Right atrium auricular region (tissue), 2 donors: ENCODE results near the gene SPOCK1. TPM values are rescaled to one million over a fixed set of nuclear protein-coding genes. Genes with fewer than 3 reads are reported as not detected.

Experiments used
- DNase-seq: peaks from one replicate; pipeline ENCODE4 v3.0.0-alpha.2; 2019; ENCODE audit warnings: low spot score
- H3K27ac ChIP-seq, 2 donors: fragments of 200-600 bp; sonication (generic); 1 replicate in 1 of 2; 2 replicates in 1 of 2; pipeline ENCODE4 v1.5.1; 2016 to 2019
- H3K27me3 ChIP-seq, 2 donors: fragments of 200-600 bp; sonication (generic); one replicate each; pipeline versions ENCODE4 v1.5.1 to v1.6.0; 2017 to 2019
- H3K36me3 ChIP-seq: fragments of 200-600 bp; sonication (generic); one replicate; pipeline ENCODE4 v1.5.1; 2016
- H3K4me1 ChIP-seq, 2 donors: fragments of 200-600 bp; sonication (generic); one replicate each; pipeline versions ENCODE4 v1.5.1 to v1.6.0; 2017 to 2019
- H3K4me3 ChIP-seq, 2 donors: fragments of 200-600 bp; sonication (generic); 1 replicate in 1 of 2; 2 replicates in 1 of 2; pipeline ENCODE4 v1.5.1; 2017 to 2019; ENCODE audit warnings: mild to moderate bottlenecking in 1 of 2, moderate library complexity in 1 of 2
- H3K9me3 ChIP-seq, 2 donors: fragments of 200-600 bp; sonication (generic); one replicate each; pipeline ENCODE4 v1.5.1; 2019
- total RNA-seq, 2 donors: library from RNA; depleted of rRNA; stranded (reverse); fragments of >200 nt; gene quantifications; one replicate each; pipeline ENCODE4 v1.1.0, GENCODE V29; 2016
- TF ChIP-seq, protein P1 (sequence below), 2 donors: fragments of 200-600 bp; sonication (generic); IDR thresholded peaks; one replicate each; pipeline ENCODE4 v1.5.1; 2019; ENCODE audit warnings: antibody characterized with exemption in 2 of 2

SPOCK1 gene
- total RNA-seq, 2 donors from 2014 or later: 59.8 to 84.5 TPM

DNA sequence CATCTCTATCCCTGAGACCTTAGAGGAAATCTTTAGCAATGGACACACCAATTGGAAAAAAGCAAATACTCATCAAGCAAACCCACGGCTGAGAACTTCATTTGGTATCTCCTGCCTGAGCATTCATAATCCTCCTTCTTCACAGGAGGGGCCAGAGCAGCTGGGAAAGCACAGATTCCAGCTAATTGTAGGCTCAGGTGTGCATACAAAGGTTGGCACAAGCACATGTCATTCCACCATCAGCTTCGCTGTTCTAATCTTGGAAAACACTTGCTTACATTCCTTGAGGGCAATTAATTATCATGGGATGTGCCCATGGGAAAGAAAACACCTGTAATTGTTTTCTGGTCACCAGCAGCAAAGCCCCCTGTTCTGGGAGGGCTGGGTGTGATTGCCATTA lies 376.6 kb downstream of the SPOCK1 start:
- Histone ChIP-seq H3K27me3 (no peaks in the 10 kb centered on the region), H3K27ac (no peak overlapping the region), H3K36me3 (no peaks in the 10 kb centered on the region), H3K4me1 (no peaks in the 10 kb centered on the region), H3K9me3 (no peaks in the 10 kb centered on the region), H3K4me3 (no peak overlapping the region)
- TF ChIP-seq, protein P1, sequence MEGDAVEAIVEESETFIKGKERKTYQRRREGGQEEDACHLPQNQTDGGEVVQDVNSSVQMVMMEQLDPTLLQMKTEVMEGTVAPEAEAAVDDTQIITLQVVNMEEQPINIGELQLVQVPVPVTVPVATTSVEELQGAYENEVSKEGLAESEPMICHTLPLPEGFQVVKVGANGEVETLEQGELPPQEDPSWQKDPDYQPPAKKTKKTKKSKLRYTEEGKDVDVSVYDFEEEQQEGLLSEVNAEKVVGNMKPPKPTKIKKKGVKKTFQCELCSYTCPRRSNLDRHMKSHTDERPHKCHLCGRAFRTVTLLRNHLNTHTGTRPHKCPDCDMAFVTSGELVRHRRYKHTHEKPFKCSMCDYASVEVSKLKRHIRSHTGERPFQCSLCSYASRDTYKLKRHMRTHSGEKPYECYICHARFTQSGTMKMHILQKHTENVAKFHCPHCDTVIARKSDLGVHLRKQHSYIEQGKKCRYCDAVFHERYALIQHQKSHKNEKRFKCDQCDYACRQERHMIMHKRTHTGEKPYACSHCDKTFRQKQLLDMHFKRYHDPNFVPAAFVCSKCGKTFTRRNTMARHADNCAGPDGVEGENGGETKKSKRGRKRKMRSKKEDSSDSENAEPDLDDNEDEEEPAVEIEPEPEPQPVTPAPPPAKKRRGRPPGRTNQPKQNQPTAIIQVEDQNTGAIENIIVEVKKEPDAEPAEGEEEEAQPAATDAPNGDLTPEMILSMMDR (IDR thresholded peaks at IDR 0.05): no peak
- no peak for DNase-seq

DNA sequence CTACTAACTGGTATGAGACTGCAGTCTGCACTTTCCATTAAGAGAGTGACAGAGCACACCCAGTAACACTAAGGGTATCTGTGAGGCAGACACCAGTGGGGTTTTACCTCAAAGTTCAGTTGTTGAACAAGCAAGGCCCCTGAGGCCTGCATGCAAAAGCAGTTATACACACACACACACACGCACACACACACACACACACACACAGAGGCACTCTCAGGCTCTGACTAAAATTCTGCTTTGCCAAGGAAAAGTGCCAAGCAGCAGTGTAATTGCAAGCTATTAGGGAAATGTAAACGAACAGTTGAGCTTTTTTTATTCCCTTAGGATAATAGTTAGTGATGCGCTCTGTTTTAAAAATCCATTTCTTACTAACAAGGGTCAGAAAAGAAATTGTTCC lies 377.1 kb downstream of the SPOCK1 start:
- no peak for DNase-seq
- no peaks in the 10 kb centered on the region for H3K27me3 ChIP-seq
- H3K4me3 ChIP-seq: no peak overlapping the region
- TF ChIP-seq, protein P1 (IDR thresholded peaks at IDR 0.05): no peak
- H3K36me3 ChIP-seq: no peaks in the 10 kb centered on the region
- no peaks in the 10 kb centered on the region for H3K4me1 ChIP-seq
- H3K9me3 ChIP-seq: no peaks in the 10 kb centered on the region
- no peak overlapping the region for H3K27ac ChIP-seq

DNA sequence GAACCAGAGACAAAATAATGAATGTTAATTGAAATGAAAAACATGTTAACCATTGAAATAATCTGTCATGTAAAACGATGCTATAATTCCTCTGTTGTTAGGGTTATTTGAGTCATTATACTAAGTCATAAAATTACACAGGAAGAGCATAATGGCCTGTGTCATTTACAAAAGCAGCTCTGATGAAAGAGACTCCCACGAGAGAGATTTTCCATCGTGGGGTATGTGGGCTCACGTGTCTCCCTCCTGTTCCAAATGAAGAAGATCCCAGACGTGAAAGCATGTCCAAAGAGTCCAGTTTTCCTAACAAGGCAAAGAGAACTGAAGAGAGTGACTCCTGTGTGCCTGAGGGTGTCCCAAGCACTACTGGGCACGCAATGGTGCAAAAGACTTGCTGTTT lies 379.8 kb downstream of the SPOCK1 start:
- TF ChIP-seq, protein P1 (IDR thresholded peaks at IDR 0.05): no peak
- no peaks in the 10 kb centered on the region for H3K9me3 ChIP-seq
- no peak overlapping the region for H3K4me3 ChIP-seq
- no peak for DNase-seq
- H3K27me3 ChIP-seq: no peaks in the 10 kb centered on the region
- H3K27ac ChIP-seq: no peak overlapping the region
- no peaks in the 10 kb centered on the region for H3K4me1 ChIP-seq
- no peaks in the 10 kb centered on the region for H3K36me3 ChIP-seq

DNA sequence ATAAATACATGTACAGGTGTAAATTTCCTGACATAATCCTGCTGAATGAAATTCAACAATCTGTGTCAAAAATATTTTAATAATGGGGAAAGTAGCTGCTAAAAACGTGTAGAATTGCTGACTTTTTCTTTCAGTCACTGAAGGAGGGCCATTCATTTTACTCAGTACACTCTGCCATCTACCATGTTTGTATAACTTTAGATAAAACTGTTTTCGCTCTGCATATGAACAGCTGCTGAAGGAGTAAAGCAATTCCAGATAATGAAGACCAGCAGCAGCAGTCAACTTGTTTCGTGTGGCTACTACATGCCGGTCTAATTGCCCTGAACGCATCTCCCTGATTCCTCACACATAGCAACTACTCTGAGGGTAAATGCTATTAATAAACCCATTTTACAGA lies 380.5 kb downstream of the SPOCK1 start:
- no peak overlapping the region for H3K4me3 ChIP-seq
- TF ChIP-seq, protein P1 (IDR thresholded peaks at IDR 0.05): no peak
- H3K27ac ChIP-seq: no peak overlapping the region
- no peaks in the 10 kb centered on the region for H3K27me3 ChIP-seq
- H3K4me1 ChIP-seq: no peaks in the 10 kb centered on the region
- H3K9me3 ChIP-seq: no peaks in the 10 kb centered on the region
- H3K36me3 ChIP-seq: no peaks in the 10 kb centered on the region
- no peak for DNase-seq

DNA sequence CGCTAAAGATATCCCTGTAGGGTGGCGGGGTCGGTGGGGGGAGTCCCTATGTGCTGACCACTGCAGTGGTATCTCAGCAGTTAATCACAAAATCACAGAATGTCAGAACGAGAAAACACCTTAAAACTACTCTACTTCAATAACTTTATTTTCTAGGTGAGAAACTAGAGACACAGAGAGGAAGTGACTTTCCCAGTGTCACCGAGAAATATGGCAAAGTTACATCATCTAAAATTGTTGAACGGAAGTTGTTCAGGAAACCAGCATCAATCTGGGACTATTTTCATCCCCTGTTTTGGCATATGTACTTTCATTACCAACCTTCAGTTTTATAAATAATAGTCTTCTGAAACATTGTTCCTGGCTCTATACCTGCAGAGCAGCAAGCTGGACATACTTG lies 384.0 kb downstream of the SPOCK1 start:
- Histone ChIP-seq H3K27me3 (no peaks in the 10 kb centered on the region), H3K27ac (no peak overlapping the region), H3K4me1 (no peaks in the 10 kb centered on the region)

DNA sequence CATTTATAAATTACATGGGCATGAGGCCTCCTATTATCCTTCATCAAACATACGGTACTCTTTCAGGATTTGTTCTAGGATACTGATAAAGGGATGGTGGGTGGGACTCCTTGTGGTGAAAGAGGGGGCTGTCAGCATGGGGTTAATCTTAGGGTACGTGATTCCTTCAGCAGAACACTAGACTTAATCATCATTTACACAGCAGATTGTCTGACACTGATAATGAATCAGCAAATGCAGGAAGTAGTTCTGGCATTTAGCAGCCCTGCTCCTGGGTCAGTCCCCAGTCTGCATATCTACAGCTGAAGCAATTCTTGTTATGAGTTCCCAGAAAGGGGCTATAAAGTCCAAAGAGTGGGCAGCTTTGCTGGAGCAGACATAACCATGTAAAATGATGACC lies 384.6 kb downstream of the SPOCK1 start:
- TF ChIP-seq, protein P1 (IDR thresholded peaks at IDR 0.05): no peak
- no peak for DNase-seq
- no peak overlapping the region for H3K27ac ChIP-seq
- no peaks in the 10 kb centered on the region for H3K36me3 ChIP-seq
- H3K4me1 ChIP-seq: no peaks in the 10 kb centered on the region
- no peaks in the 10 kb centered on the region for H3K27me3 ChIP-seq
- no peaks in the 10 kb centered on the region for H3K9me3 ChIP-seq
- no peak overlapping the region for H3K4me3 ChIP-seq

More for the DNA sequence above, 384.0 kb downstream of the SPOCK1 start:
- no peak overlapping the region for H3K4me3 ChIP-seq
- no peaks in the 10 kb centered on the region for H3K9me3 ChIP-seq
- no peak for DNase-seq
- TF ChIP-seq, protein P1 (IDR thresholded peaks at IDR 0.05): no peak
- no peaks in the 10 kb centered on the region for H3K36me3 ChIP-seq
